ENCODE measurements around the gene GPR108.
A peak's percentile ranks its signal among the peaks of the same experiment; 100 is the strongest.

The GPR108 gene

DNA sequence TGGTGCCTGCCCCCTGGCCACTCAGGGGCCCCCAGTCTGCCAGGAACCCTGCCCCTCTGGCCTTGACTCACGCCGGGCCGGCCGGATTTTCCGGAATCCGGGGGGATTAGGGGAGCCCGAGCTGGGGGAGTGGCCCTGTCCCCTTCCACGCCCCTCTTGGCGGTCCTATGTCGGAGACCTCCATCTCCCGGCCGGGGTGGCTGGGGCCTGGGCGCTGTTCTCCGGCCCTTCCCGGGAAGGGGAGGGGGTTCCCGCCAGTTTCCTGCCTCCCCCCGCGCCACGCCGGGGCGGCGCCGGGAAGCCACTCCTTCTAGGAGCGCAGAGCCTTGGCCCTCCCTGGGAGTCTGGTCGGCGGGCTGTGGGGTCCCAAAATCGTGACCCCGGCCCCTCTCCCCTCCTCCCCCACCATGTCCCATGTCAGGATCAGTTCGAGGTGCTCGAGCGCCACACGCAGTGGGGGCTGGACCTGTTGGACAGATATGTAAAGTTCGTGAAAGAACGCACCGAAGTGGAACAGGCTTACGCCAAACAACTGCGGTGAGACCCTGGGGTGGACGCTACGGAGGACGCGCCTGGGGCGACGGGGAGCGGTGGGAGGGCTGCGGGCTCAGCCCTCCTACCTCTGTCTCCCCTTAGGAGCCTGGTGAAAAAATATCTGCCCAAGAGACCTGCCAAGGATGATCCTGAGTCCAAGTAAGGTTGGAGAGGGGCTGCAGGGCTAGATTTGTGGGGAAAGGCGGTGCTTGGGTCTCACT lies 3.4 kb upstream of the GPR108 start:
- Histone ChIP-seq H3K36me3 (ENCODE audit: insufficient read depth, low read length) (peaks cover 21% of the 10 kb centered on the region), H3K27me3 (ENCODE audit: control insufficient read depth in 1 of 2, insufficient read depth in 2 of 2, low read length in 2 of 2) (no peaks in the 10 kb centered on the region), H3K9me3 (ENCODE audit: low read length) (no peaks in the 10 kb centered on the region), H3K4me3 (ENCODE audit: low read depth in 1 of 2, low read length in 2 of 2) (peak overlapping the region; percentile 87 to 95), H3K9ac (ENCODE audit: low read length) (peak overlapping the region; percentile 80), H3K27ac (ENCODE audit: low read depth, low read length) (peak overlapping the region; percentile 92), H3K4me1 (ENCODE audit: insufficient read depth, low read length) (peaks cover 46% of the 10 kb centered on the region)

DNA sequence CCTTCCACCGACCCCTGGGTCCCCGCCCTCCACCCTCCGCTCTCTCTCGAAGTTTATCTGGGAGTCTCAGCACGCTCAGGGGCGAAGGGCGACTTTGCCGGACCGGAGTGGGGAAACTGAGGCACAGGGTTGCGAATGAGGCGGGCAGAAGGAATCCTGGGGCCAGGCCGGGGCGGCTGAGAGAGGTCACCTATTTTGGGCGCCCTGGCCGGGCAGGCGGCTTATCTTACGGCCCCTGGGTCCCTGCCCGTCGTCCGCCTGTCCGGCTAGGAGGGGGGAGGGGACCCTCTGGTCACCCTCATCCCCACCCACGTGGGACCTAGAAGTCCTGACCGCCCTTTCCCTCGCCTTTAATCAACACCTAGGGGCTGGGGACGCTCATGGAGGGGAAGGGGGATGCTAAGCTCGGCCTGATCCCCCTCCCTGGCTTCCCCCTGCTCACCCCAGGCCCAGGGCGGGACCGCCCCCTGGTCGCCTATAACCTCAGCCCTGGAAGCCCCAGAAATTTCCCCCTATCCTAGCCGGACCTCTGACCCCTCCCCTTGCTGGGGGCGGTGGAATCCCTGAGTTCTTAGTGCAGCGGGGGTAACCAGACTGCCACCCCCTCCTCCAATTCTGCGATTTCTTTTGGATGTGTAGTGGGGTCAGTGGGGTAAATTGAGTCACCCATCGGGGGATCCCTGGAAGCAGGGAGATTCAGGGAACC lies 2.7 kb upstream of the GPR108 start:
- Histone ChIP-seq H3K9ac (ENCODE audit: low read length) (peak overlapping the region; percentile 80), H3K4me3 (ENCODE audit: low read depth in 1 of 2, low read length in 2 of 2) (peak overlapping the region; percentile 87 to 95)

DNA sequence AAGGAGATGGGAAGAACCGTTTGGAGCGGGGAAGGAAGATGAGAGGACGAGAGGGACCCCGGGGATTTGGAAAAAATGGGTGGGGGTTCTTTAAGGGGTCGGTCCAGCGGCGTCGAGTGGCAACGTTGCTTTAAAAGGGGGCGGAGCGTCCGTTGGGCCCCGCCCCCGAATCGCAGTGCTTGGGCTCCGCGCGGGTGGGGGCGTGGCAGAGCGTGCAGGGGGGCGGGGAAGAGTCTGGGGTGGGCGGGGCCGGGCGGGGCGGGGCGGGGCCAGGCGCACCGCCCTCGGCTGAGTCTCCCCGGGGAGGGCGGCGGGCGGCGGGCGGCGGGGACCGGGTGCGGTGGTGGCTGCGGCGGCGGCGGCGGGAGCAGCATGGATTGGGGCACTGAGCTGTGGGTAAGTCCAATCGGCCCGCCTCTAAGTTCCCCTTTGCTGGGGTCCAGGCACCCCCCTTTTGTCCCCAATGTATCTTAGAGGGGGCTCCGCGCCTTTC lies 2.1 kb upstream of the GPR108 start, which contains the start of gene TRIP10:
Gene TRIP10, plus strand, starts transcription at position 291 of the 493 bp plus-strand sequence. Its CDS starts 82 bp downstream, at position 373.
- peak within 1 kb of the TSS; percentile 98 for H3K27ac ChIP-seq (ENCODE audit: low read depth, low read length)
- peak within 1 kb of the TSS; percentile 87 to 95 for H3K4me3 ChIP-seq (ENCODE audit: low read depth in 1 of 2, low read length in 2 of 2)
- peaks cover 15% of the 10 kb centered on the region for H3K36me3 ChIP-seq (ENCODE audit: insufficient read depth, low read length)
- no peaks in the 10 kb centered on the region for H3K9me3 ChIP-seq (ENCODE audit: low read length)
- H3K27me3 ChIP-seq (ENCODE audit: control insufficient read depth in 1 of 2, insufficient read depth in 2 of 2, low read length in 2 of 2), result no peaks in the 10 kb centered on the region
- peaks cover 40% of the 10 kb centered on the region for H3K4me1 ChIP-seq (ENCODE audit: insufficient read depth, low read length)
- peak within 1 kb of the TSS; percentile 80 for H3K9ac ChIP-seq (ENCODE audit: low read length)

More for the DNA sequence above, 2.7 kb upstream of the GPR108 start:
- Histone ChIP-seq H3K36me3 (ENCODE audit: insufficient read depth, low read length) (peaks cover 16% of the 10 kb centered on the region), H3K27me3 (ENCODE audit: control insufficient read depth in 1 of 2, insufficient read depth in 2 of 2, low read length in 2 of 2) (no peaks in the 10 kb centered on the region), H3K9me3 (ENCODE audit: low read length) (no peaks in the 10 kb centered on the region), H3K4me1 (ENCODE audit: insufficient read depth, low read length) (peaks cover 46% of the 10 kb centered on the region), H3K27ac (ENCODE audit: low read depth, low read length) (peak overlapping the region; percentile 92)

DNA sequence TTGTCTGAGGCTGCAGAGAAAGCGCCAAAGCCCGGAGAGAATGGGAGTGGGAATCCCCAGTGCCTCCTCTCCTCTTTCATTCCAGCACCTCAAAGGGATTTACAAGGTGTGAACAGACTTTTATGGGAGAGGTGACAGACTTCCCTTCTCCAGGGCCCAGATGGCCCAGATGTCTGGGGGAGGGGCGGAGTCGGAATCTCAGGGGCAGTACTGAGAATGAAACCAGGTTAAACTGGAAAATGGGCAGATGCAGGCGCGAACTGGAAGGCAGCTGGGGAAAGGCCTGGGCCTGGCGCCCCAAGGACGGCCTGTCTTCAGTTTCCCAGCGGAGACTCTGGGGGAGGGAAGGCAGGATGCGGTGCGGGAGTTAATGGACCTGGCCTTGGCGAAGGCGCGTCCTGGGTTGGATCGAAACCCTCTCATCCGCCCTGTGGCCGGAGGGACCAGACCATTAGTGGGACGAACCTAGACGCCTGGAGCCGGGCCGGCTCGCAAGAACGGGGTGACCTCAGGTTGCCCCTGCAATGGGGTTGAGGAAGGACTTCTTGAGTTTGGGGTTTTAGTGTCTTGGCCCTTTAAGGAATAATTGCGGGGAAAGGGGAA lies 1.5 kb upstream of the GPR108 start:
- H3K36me3 ChIP-seq (ENCODE audit: insufficient read depth, low read length), result peaks cover 10% of the 10 kb centered on the region
- H3K4me3 ChIP-seq (ENCODE audit: low read depth in 1 of 2, low read length in 2 of 2), result peak overlapping the region; percentile 50 to 55
- H3K4me1 ChIP-seq (ENCODE audit: insufficient read depth, low read length), result peaks cover 35% of the 10 kb centered on the region
- peak overlapping the region; percentile 11 for H3K9ac ChIP-seq (ENCODE audit: low read length)
- H3K27me3 ChIP-seq (ENCODE audit: control insufficient read depth in 1 of 2, insufficient read depth in 2 of 2, low read length in 2 of 2), result no peaks in the 10 kb centered on the region
- no peaks in the 10 kb centered on the region for H3K9me3 ChIP-seq (ENCODE audit: low read length)
- peak overlapping the region; percentile 98 for H3K27ac ChIP-seq (ENCODE audit: low read depth, low read length)

DNA sequence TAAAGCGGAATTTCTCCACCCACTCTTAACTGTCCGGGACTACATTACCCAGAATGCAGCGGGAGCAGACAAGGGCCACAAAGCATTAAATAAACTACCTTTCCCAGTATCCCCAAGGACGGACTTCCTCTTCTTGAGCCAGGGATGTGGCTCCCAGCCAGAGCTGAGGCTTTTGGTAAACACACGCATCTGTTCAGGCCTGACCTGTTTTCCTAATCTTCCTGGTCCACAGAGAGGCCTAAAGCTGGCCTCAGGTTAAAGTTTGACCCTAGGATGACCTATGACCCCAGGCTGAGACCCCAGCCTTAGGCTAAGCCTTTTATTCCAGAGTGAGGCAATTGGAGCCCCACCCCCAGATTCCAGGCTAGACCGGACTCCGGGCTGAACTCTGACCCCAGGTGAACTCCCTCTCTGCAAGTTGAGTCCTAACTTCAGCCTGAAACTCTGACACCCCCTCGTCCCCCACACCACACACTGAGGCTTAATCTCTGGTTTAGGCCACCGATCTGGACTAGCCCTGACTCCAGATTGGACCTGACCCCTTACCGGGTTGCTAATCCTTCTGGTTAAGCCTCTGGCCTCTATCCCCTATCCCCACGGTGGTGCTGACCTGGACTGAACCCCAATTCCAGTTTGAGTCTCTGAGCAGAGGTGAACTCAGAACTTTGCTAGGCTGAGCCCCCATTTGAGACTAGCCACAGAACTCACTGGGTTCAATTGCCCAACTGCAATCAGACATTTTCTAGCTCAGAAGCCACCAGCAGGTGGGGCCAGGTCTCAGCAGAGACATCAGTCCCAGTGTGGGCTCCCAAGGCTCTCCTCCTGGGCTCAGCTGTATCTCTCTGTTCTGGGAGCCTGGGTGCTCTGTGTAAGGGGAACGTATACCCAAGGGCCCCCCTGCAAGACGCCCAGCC lies 750 bp upstream of the GPR108 start:
- Histone ChIP-seq H3K4me3 (ENCODE audit: low read depth in 1 of 2, low read length in 2 of 2) (peak overlapping the region in 1 of 2 donors; percentile 50), H3K36me3 (ENCODE audit: insufficient read depth, low read length) (peaks cover 5% of the 10 kb centered on the region), H3K9me3 (ENCODE audit: low read length) (no peaks in the 10 kb centered on the region), H3K9ac (ENCODE audit: low read length) (peak overlapping the region; percentile 4), H3K27me3 (ENCODE audit: control insufficient read depth in 1 of 2, insufficient read depth in 2 of 2, low read length in 2 of 2) (no peaks in the 10 kb centered on the region), H3K4me1 (ENCODE audit: insufficient read depth, low read length) (peaks cover 32% of the 10 kb centered on the region), H3K27ac (ENCODE audit: low read depth, low read length) (peak overlapping the region; percentile 98)

DNA sequence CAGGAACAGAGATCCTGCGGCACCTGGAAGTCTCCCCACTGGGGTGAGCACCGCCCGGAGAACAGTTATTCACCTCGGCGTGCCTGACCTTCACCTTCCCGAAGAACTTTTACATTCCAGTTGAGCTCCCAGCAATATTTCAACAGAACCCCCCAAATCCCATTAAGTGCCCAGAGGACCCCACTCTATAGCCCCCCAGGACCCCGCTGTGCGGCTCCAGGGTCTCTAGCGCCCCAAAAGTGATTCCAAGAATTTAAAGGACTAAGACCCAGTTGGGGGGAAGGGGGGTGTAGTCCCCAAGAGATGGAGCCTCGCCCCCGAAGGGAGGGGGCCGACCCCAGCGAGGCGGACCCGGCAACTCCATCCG lies 480 bp downstream of the GPR108 start:
- Histone ChIP-seq H3K36me3 (ENCODE audit: insufficient read depth, low read length) (peaks cover 11% of the 10 kb centered on the region), H3K4me1 (ENCODE audit: insufficient read depth, low read length) (peaks cover 28% of the 10 kb centered on the region), H3K27me3 (ENCODE audit: control insufficient read depth in 1 of 2, insufficient read depth in 2 of 2, low read length in 2 of 2) (no peaks in the 10 kb centered on the region), H3K9ac (ENCODE audit: low read length) (peak overlapping the region; percentile 54), H3K9me3 (ENCODE audit: low read length) (no peaks in the 10 kb centered on the region), H3K4me3 (ENCODE audit: low read depth in 1 of 2, low read length in 2 of 2) (peak overlapping the region; percentile 31 to 85), H3K27ac (ENCODE audit: low read depth, low read length) (peak overlapping the region; percentile 97)

DNA sequence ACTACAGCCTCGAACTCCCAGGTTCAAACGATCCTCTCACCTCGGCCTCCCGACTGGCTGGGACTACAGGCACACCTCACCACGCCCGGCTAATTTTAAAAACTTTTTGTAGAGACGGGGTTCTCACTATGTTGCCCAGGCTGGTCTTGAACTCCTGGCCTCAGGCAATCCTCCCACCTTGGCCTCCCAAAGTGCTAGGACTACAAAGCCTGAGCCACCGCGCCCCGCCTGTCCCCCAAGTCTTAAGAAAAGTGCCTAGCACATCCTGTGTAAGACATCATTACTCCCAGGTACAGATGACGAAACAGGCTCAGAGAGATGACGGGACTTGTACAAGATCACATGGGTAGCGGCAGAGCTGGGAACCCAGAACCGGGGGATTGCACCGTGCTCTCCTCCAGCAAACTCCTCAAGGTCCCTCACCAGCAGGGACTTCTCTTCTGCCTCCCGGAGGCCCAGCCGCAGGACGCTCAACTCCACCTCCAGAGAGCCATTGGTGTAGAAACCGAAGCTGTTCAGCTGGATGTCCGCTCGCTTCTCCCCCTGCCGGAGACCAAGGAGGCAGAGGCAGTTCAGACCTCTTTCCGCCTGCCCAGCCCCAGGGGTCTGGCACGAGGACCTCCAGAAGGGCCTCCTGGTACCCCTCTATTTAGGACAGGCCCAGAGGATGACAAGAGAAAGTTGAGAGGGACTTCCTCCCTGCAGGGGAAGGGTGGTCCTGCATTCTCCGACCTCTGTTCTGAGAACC lies 1.0 kb downstream of the GPR108 start:
- Histone ChIP-seq H3K4me3 (ENCODE audit: low read depth in 1 of 2, low read length in 2 of 2) (peak overlapping the region; percentile 31 to 85), H3K36me3 (ENCODE audit: insufficient read depth, low read length) (peaks cover 15% of the 10 kb centered on the region), H3K4me1 (ENCODE audit: insufficient read depth, low read length) (peaks cover 28% of the 10 kb centered on the region), H3K27ac (ENCODE audit: low read depth, low read length) (peak overlapping the region; percentile 97), H3K9me3 (ENCODE audit: low read length) (no peaks in the 10 kb centered on the region), H3K9ac (ENCODE audit: low read length) (peak overlapping the region; percentile 54), H3K27me3 (ENCODE audit: control insufficient read depth in 1 of 2, insufficient read depth in 2 of 2, low read length in 2 of 2) (no peaks in the 10 kb centered on the region)

DNA sequence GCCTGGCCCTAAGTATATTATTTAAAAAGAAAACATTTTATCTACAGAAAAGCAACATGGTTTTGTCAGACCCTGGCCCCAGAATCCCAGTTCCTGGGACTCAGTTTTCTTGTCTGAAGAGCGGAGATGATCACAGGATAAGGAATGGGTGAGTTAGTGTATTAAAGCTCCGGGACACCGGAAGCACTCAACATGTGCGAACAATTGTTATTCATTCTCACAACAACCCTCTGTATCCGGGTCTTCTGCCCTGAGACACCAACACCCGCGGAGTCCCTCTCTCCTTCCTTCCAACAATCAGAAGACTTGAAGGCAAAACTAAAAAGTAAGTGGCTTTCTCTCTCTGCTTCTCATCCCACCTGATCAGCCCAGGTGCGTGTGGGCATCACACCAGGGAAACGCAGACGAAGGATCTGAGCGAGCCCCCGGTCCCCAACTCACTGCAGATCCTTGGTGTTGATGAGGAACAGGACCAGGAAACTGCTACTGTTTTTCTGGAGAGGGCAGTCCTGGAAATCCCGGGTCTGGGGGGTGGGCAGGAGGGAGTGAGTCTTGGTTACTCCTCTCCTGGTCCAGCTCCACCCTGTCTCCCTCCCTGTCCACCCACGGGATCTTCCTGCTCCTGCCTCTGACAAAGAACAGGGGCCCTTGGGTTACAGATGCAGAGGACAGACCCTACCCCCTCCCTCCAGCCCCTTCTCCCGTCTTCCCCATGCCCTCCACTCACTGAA lies 2.0 kb downstream of the GPR108 start:
- H3K4me3 ChIP-seq (ENCODE audit: low read depth in 1 of 2, low read length in 2 of 2), result peak overlapping the region in 1 of 2 donors; percentile 1
- H3K9ac ChIP-seq (ENCODE audit: low read length), result peak overlapping the region; percentile 54
- no peaks in the 10 kb centered on the region for H3K27me3 ChIP-seq (ENCODE audit: control insufficient read depth in 1 of 2, insufficient read depth in 2 of 2, low read length in 2 of 2)
- no peaks in the 10 kb centered on the region for H3K9me3 ChIP-seq (ENCODE audit: low read length)
- peak overlapping the region; percentile 97 for H3K27ac ChIP-seq (ENCODE audit: low read depth, low read length)
- peaks cover 28% of the 10 kb centered on the region for H3K4me1 ChIP-seq (ENCODE audit: insufficient read depth, low read length)
- peaks cover 15% of the 10 kb centered on the region for H3K36me3 ChIP-seq (ENCODE audit: insufficient read depth, low read length)

DNA sequence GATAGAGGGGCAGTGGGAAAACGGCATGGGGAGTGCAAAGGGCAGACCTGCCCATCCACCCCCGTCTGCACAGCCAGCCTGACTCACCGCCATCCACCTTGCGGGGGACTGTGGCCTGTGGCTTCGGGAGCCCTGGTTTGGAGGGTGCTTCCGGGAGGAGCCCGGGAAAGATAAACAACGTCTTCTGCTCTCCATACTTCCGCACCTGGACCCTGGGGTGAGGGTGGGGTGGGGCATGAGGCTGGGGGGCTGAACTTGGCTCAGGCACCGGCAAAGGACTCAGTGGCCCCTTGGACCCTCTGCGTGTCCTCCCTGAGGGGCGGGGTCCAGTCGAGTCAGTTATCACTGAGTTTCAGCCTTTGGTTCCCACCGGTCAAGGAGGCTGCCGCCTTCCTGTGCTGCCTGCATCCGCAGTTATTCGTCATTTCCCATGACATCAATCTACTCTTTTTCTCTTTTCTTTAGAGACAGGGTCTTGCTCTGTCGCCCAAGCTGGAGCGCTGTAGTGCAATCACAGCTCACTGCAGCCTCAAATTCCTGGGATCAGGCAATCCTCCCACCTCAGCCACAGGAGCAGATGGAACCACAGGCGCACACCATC lies 3.2 kb downstream of the GPR108 start:
- H3K36me3 ChIP-seq (ENCODE audit: insufficient read depth, low read length), result peaks cover 15% of the 10 kb centered on the region
- H3K4me1 ChIP-seq (ENCODE audit: insufficient read depth, low read length), result peaks cover 28% of the 10 kb centered on the region
- no peak overlapping the region for H3K27ac ChIP-seq (ENCODE audit: low read depth, low read length)
- H3K9ac ChIP-seq (ENCODE audit: low read length), result no peak overlapping the region
- H3K9me3 ChIP-seq (ENCODE audit: low read length), result no peaks in the 10 kb centered on the region
- H3K4me3 ChIP-seq (ENCODE audit: low read depth in 1 of 2, low read length in 2 of 2), result no peak overlapping the region
- H3K27me3 ChIP-seq (ENCODE audit: control insufficient read depth in 1 of 2, insufficient read depth in 2 of 2, low read length in 2 of 2), result no peaks in the 10 kb centered on the region
